Stomach (tissue), 4 donors: Measurements from ENCODE around the gene S100A8.
"Not testable (repeated sequence)": the region's sequence is repeated elsewhere in the genome, so short reads cannot be mapped to it uniquely, and the experiment has no call there.

Experiments
- POLR2AphosphoS5 ChIP-seq, 3 donors: sonication (generic); formaldehyde crosslinking; IDR thresholded peaks; one replicate each; pipeline ENCODE4 v1.6.1; 2016; ENCODE audit warnings: antibody characterized with exemption in 3 of 3
- TF ChIP-seq, protein P1 (sequence below), 7 experiments: fragments of 450-650 bp in 4 of 7; fragments of 200-600 bp in 3 of 7; sonication (generic) in 3 of 7; IDR thresholded peaks; one replicate each; pipeline ENCODE4 v1.5.1; 2016 to 2019; ENCODE audit warnings: antibody characterized with exemption in 7 of 7, control low read depth in 2 of 7, mild to moderate bottlenecking in 1 of 7

DNA sequence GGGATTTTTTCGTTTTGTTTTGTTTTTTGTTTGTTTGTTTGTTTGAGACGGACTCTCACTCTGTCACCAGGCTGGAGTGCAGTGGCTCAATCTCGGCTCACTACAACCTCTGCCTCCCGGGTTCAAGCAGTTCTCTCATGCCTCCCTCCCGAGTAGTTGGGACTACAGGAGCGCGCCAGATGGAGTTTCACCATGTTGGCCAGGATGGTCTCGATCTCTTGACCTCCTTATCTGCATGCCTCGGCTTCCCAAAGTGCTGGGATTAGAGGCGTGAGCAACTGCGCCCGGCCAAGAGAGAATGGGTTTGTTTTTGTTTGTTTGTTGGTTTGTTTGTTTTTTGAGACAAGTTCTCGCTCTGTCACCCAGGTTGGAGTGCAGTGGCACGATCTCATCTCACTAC, 43.8 kb downstream of the S100A8 start:
- TF ChIP-seq, protein P1, sequence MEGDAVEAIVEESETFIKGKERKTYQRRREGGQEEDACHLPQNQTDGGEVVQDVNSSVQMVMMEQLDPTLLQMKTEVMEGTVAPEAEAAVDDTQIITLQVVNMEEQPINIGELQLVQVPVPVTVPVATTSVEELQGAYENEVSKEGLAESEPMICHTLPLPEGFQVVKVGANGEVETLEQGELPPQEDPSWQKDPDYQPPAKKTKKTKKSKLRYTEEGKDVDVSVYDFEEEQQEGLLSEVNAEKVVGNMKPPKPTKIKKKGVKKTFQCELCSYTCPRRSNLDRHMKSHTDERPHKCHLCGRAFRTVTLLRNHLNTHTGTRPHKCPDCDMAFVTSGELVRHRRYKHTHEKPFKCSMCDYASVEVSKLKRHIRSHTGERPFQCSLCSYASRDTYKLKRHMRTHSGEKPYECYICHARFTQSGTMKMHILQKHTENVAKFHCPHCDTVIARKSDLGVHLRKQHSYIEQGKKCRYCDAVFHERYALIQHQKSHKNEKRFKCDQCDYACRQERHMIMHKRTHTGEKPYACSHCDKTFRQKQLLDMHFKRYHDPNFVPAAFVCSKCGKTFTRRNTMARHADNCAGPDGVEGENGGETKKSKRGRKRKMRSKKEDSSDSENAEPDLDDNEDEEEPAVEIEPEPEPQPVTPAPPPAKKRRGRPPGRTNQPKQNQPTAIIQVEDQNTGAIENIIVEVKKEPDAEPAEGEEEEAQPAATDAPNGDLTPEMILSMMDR (IDR thresholded peaks at IDR 0.05), result not testable (repeated sequence)
- TF ChIP-seq POLR2AphosphoS5 (IDR thresholded peaks at IDR 0.05), result not testable (repeated sequence)
